GM12878 (cell line): ENCODE results near the gene ZNF576.

Experiments used
- CHD2 ChIP-seq: IDR thresholded peaks from 2 replicates; pipeline ENCODE4 v1.6.1; 2011; ENCODE audit warnings: low read depth, low read length, improper control_type of control experiment, borderline replicate concordance
- CTCF ChIP-seq, 3 experiments: IDR thresholded peaks in 2 of 3; conservative IDR thresholded peaks in 1 of 3; 2 replicates each; pipeline ENCODE4 v1.5.1; 2011; ENCODE audit warnings: low read depth in 3 of 3, low read length in 3 of 3, mild to moderate bottlenecking in 3 of 3, control low read depth in 2 of 3, moderate library complexity in 2 of 3, inconsistent platforms in 1 of 3, mixed read lengths in 1 of 3; ENCODE audit not compliant: control insufficient read depth in 2 of 3, insufficient read depth in 1 of 3; ENCODE audit errors: extremely low read depth in 1 of 3
- FOXM1 ChIP-seq: IDR thresholded peaks from 2 replicates; pipeline ENCODE4 v1.6.1; 2012; ENCODE audit warnings: low read depth, mild to moderate bottlenecking, inconsistent platforms, low read length, moderate library complexity
- MYC ChIP-seq: IDR thresholded peaks from 2 replicates; pipeline ENCODE4 v1.6.1; 2011; ENCODE audit warnings: mild to moderate bottlenecking, low read length, moderate library complexity, inconsistent platforms; ENCODE audit not compliant: insufficient read depth, insufficient replicate concordance, insufficient read length, severe bottlenecking
- PBX3 ChIP-seq: IDR thresholded peaks from 2 replicates; pipeline ENCODE4 v1.6.1; 2011; ENCODE audit warnings: mild to moderate bottlenecking, low read depth, low read length, moderate library complexity; ENCODE audit not compliant: insufficient replicate concordance
- POLR2A ChIP-seq: IDR thresholded peaks from 2 replicates; pipeline ENCODE4 v1.6.1; 2011; ENCODE audit warnings: low read depth, mild to moderate bottlenecking, low read length
- POLR2AphosphoS2 ChIP-seq: IDR thresholded peaks from 2 replicates; pipeline ENCODE4 v1.6.1; 2011; ENCODE audit warnings: low read depth, mild to moderate bottlenecking, low read length, improper control_type of control experiment, moderate library complexity
- REST ChIP-seq: IDR thresholded peaks from 2 replicates; pipeline ENCODE4 v1.6.1; 2012; ENCODE audit warnings: mild to moderate bottlenecking, low read depth, low read length
- SIN3A ChIP-seq: IDR thresholded peaks from 2 replicates; pipeline ENCODE4 v1.6.1; 2012; ENCODE audit warnings: low read depth, low read length, improper control_type of control experiment
- SKIL ChIP-seq: fragments of 450-650 bp; IDR thresholded peaks from 2 replicates; pipeline ENCODE4 v1.6.1; 2017; ENCODE audit warnings: mild to moderate bottlenecking, low read depth, inconsistent platforms; ENCODE audit not compliant: poor library complexity, severe bottlenecking
- SPI1 ChIP-seq: IDR thresholded peaks from 2 replicates; pipeline ENCODE4 v1.6.1; 2011; ENCODE audit warnings: low read depth, mild to moderate bottlenecking, low read length, moderate library complexity, borderline replicate concordance; ENCODE audit not compliant: insufficient read depth
- TAF1 ChIP-seq: IDR thresholded peaks from 2 replicates; pipeline ENCODE4 v1.6.1; 2011; ENCODE audit warnings: mild to moderate bottlenecking, low read depth, low read length, borderline replicate concordance

- TF ChIP-seq CTCF (IDR thresholded peaks at IDR 0.05 in 2 of 3, conservative IDR thresholded peaks at IDR 0.05 in 1 of 3; ENCODE audit: control insufficient read depth in 2 of 3, extremely low read depth in 1 of 3, insufficient read depth in 1 of 3, low read depth in 3 of 3, low read length in 3 of 3) (no peak), CHD2 (no peak), TAF1 (no peak), SPI1 (no peak), PBX3 (no peak), POLR2AphosphoS2 (no peak), SIN3A (no peak), SKIL (no peak), MYC (no peak), FOXM1 (no peak), POLR2A (no peak), REST (no peak)
Measured at GRCh38 chr19:43582495-43582894, 13.9 kb upstream of the ZNF576 start.
